Measurements from ENCODE around the gene INMT. TPM values are rescaled to one million over a fixed set of nuclear protein-coding genes. Genes with fewer than 3 reads are reported as not detected.
"Not testable (repeated sequence)": the region's sequence is repeated elsewhere in the genome, so short reads cannot be mapped to it uniquely, and the experiment has no call there.

INMT gene
- total and polyA plus RNA-seq, 4 donors = 0.35 to 11.6 (median 3.3) TPM

GRCh38 chr7:30708983-30709382 is 43.0 kb upstream of the INMT start:
- Histone ChIP-seq H3K4me3 (ENCODE audit: low read depth, low read length) (no peak overlapping the region), H3K27ac (ENCODE audit: low read depth, low read length) (no peak overlapping the region), H3K36me3 (ENCODE audit: control insufficient read depth, insufficient read depth, low read length) (no peaks in the 10 kb centered on the region), H3K27me3 (ENCODE audit: control insufficient read depth, insufficient read depth, low read length) (no peaks in the 10 kb centered on the region), H3K4me1 (ENCODE audit: control insufficient read depth, insufficient read depth, low read length) (no peaks in the 10 kb centered on the region), H3K9me3 (ENCODE audit: control insufficient read depth, insufficient read depth, low read length) (no peaks in the 10 kb centered on the region)
- 83% methylated on average over 1 of the region's 3 CpGs for WGBS (ENCODE audit: insufficient coverage)
- no peak for DNase-seq (ENCODE audit: low read depth in 4 of 6, low spot score in 6 of 6)

- Histone ChIP-seq H3K4me1 (ENCODE audit: control insufficient read depth, insufficient read depth, low read length) (no peaks in the 10 kb centered on the region), H3K27me3 (ENCODE audit: control insufficient read depth, insufficient read depth, low read length) (no peaks in the 10 kb centered on the region), H3K9me3 (ENCODE audit: control insufficient read depth, insufficient read depth, low read length) (no peaks in the 10 kb centered on the region), H3K36me3 (ENCODE audit: control insufficient read depth, insufficient read depth, low read length) (no peaks in the 10 kb centered on the region), H3K27ac (ENCODE audit: low read depth, low read length) (no peak overlapping the region), H3K4me3 (ENCODE audit: low read depth, low read length) (no peak overlapping the region)
- WGBS (ENCODE audit: insufficient coverage) = 21% methylated on average over 2 of the region's 6 CpGs
- DNase-seq (ENCODE audit: low read depth in 4 of 6, low spot score in 6 of 6) = peak in 1 of 6 donors; percentile 47
Measured at GRCh38 chr7:30709549-30709948, 42.4 kb upstream of the INMT start.

GRCh38 chr7:30710669-30711068 is 41.3 kb upstream of the INMT start:
- no peaks in the 10 kb centered on the region for H3K27me3 ChIP-seq (ENCODE audit: control insufficient read depth, insufficient read depth, low read length)
- no peak overlapping the region for H3K4me3 ChIP-seq (ENCODE audit: low read depth, low read length)
- H3K27ac ChIP-seq (ENCODE audit: low read depth, low read length) = no peak overlapping the region
- WGBS (ENCODE audit: insufficient coverage) = 83% methylated on average over 2 of the region's 4 CpGs
- no peak for DNase-seq (ENCODE audit: low read depth in 4 of 6, low spot score in 6 of 6)
- H3K4me1 ChIP-seq (ENCODE audit: control insufficient read depth, insufficient read depth, low read length) = no peaks in the 10 kb centered on the region
- H3K36me3 ChIP-seq (ENCODE audit: control insufficient read depth, insufficient read depth, low read length) = no peaks in the 10 kb centered on the region
- H3K9me3 ChIP-seq (ENCODE audit: control insufficient read depth, insufficient read depth, low read length) = no peaks in the 10 kb centered on the region

GRCh38 chr7:30713392-30713791 is 38.5 kb upstream of the INMT start:
- Histone ChIP-seq H3K27me3 (ENCODE audit: control insufficient read depth, insufficient read depth, low read length) (no peaks in the 10 kb centered on the region), H3K27ac (ENCODE audit: low read depth, low read length) (no peak overlapping the region), H3K4me3 (ENCODE audit: low read depth, low read length) (no peak overlapping the region), H3K9me3 (ENCODE audit: control insufficient read depth, insufficient read depth, low read length) (no peaks in the 10 kb centered on the region), H3K4me1 (ENCODE audit: control insufficient read depth, insufficient read depth, low read length) (no peaks in the 10 kb centered on the region), H3K36me3 (ENCODE audit: control insufficient read depth, insufficient read depth, low read length) (no peaks in the 10 kb centered on the region)
- 76% methylated on average over 3 of the region's 6 CpGs for WGBS (ENCODE audit: insufficient coverage)
- no peak for DNase-seq (ENCODE audit: low read depth in 4 of 6, low spot score in 6 of 6)

- Histone ChIP-seq H3K27me3 (ENCODE audit: control insufficient read depth, insufficient read depth, low read length) (no peaks in the 10 kb centered on the region), H3K4me1 (ENCODE audit: control insufficient read depth, insufficient read depth, low read length) (no peaks in the 10 kb centered on the region), H3K4me3 (ENCODE audit: low read depth, low read length) (no peak overlapping the region), H3K27ac (ENCODE audit: low read depth, low read length) (no peak overlapping the region), H3K36me3 (ENCODE audit: control insufficient read depth, insufficient read depth, low read length) (no peaks in the 10 kb centered on the region), H3K9me3 (ENCODE audit: control insufficient read depth, insufficient read depth, low read length) (no peaks in the 10 kb centered on the region)
- DNase-seq (ENCODE audit: low read depth in 4 of 6, low spot score in 6 of 6) = no peak
- no CpG with 5 or more reads among the region's 1 CpG for WGBS (ENCODE audit: insufficient coverage)
Measured at GRCh38 chr7:30714129-30714528, 37.8 kb upstream of the INMT start.

GRCh38 chr7:30717181-30717580 is 34.8 kb upstream of the INMT start:
- no peak for DNase-seq (ENCODE audit: low read depth in 4 of 6, low spot score in 6 of 6)
- Histone ChIP-seq H3K4me1 (ENCODE audit: control insufficient read depth, insufficient read depth, low read length) (no peaks in the 10 kb centered on the region), H3K36me3 (ENCODE audit: control insufficient read depth, insufficient read depth, low read length) (no peaks in the 10 kb centered on the region), H3K4me3 (ENCODE audit: low read depth, low read length) (no peak overlapping the region), H3K9me3 (ENCODE audit: control insufficient read depth, insufficient read depth, low read length) (no peaks in the 10 kb centered on the region), H3K27ac (ENCODE audit: low read depth, low read length) (no peak overlapping the region), H3K27me3 (ENCODE audit: control insufficient read depth, insufficient read depth, low read length) (no peaks in the 10 kb centered on the region)
- 29% methylated on average over 2 of the region's 2 CpGs for WGBS (ENCODE audit: insufficient coverage)

GRCh38 chr7:30719434-30719833 is 32.5 kb upstream of the INMT start:
- not testable (repeated sequence) for H3K4me1 ChIP-seq (ENCODE audit: control insufficient read depth, insufficient read depth, low read length); DNase-seq (ENCODE audit: low read depth in 4 of 6, low spot score in 6 of 6); H3K27ac ChIP-seq (ENCODE audit: low read depth, low read length); H3K9me3 ChIP-seq (ENCODE audit: control insufficient read depth, insufficient read depth, low read length); H3K4me3 ChIP-seq (ENCODE audit: low read depth, low read length); H3K36me3 ChIP-seq (ENCODE audit: control insufficient read depth, insufficient read depth, low read length); H3K27me3 ChIP-seq (ENCODE audit: control insufficient read depth, insufficient read depth, low read length)
- WGBS (ENCODE audit: insufficient coverage) = 100% methylated on average over 2 of the region's 2 CpGs

- Histone ChIP-seq H3K36me3 (ENCODE audit: control insufficient read depth, insufficient read depth, low read length) (no peaks in the 10 kb centered on the region), H3K4me3 (ENCODE audit: low read depth, low read length) (no peak overlapping the region), H3K27me3 (ENCODE audit: control insufficient read depth, insufficient read depth, low read length) (peaks cover 6% of the 10 kb centered on the region), H3K4me1 (ENCODE audit: control insufficient read depth, insufficient read depth, low read length) (peaks cover 11% of the 10 kb centered on the region), H3K9me3 (ENCODE audit: control insufficient read depth, insufficient read depth, low read length) (no peaks in the 10 kb centered on the region), H3K27ac (ENCODE audit: low read depth, low read length) (no peak overlapping the region)
- no peak for DNase-seq (ENCODE audit: low read depth in 4 of 6, low spot score in 6 of 6)
- 83% methylated on average over 1 of the region's 1 CpG for WGBS (ENCODE audit: insufficient coverage)
Measured at GRCh38 chr7:30721211-30721610, 30.7 kb upstream of the INMT start.

GRCh38 chr7:30722187-30722586 is 29.7 kb upstream of the INMT start:
- no CpG with 5 or more reads among the region's 2 CpGs for WGBS (ENCODE audit: insufficient coverage)
- H3K36me3 ChIP-seq (ENCODE audit: control insufficient read depth, insufficient read depth, low read length) = no peaks in the 10 kb centered on the region
- no peaks in the 10 kb centered on the region for H3K9me3 ChIP-seq (ENCODE audit: control insufficient read depth, insufficient read depth, low read length)
- peaks cover 6% of the 10 kb centered on the region for H3K27me3 ChIP-seq (ENCODE audit: control insufficient read depth, insufficient read depth, low read length)
- no peak overlapping the region for H3K4me3 ChIP-seq (ENCODE audit: low read depth, low read length)
- no peak for DNase-seq (ENCODE audit: low read depth in 4 of 6, low spot score in 6 of 6)
- no peak overlapping the region for H3K27ac ChIP-seq (ENCODE audit: low read depth, low read length)
- H3K4me1 ChIP-seq (ENCODE audit: control insufficient read depth, insufficient read depth, low read length) = peaks cover 11% of the 10 kb centered on the region

- H3K27me3 ChIP-seq (ENCODE audit: control insufficient read depth, insufficient read depth, low read length) = peaks cover 6% of the 10 kb centered on the region
- no peak for DNase-seq (ENCODE audit: low read depth in 4 of 6, low spot score in 6 of 6)
Measured at GRCh38 chr7:30722671-30723070, 29.3 kb upstream of the INMT start.

More at GRCh38 chr7:30722671-30723070, 29.3 kb upstream of the INMT start:
- Histone ChIP-seq H3K9me3 (ENCODE audit: control insufficient read depth, insufficient read depth, low read length) (no peaks in the 10 kb centered on the region), H3K27ac (ENCODE audit: low read depth, low read length) (no peak overlapping the region), H3K36me3 (ENCODE audit: control insufficient read depth, insufficient read depth, low read length) (no peaks in the 10 kb centered on the region), H3K4me1 (ENCODE audit: control insufficient read depth, insufficient read depth, low read length) (peaks cover 11% of the 10 kb centered on the region), H3K4me3 (ENCODE audit: low read depth, low read length) (no peak overlapping the region)
